HepG2 (cell line): ENCODE data around the gene SPON1. TPM values are rescaled to one million over a fixed set of nuclear protein-coding genes. Genes with fewer than 3 reads are reported as not detected.

ENCODE experiments used
- ATAC-seq: fragments of 200-7000 bp; cut with Tn5 transposase; 3 replicates; pipeline ENCODE4 v1.9.1; 2020; ENCODE audit warnings: mild to moderate bottlenecking, moderate library complexity
- BruUV-seq: library from RNA; stranded (reverse); fragments of 400-500 nt; replicated peaks from 2 replicates; lab custom pipeline; 2021; lab: Mats Ljungman, UMichigan
- CTCF ChIA-PET: fragments of 300-600 bp; formaldehyde crosslinking; extraction: SDS; loops from one replicate; lab custom pipeline; 2021; ENCODE audit warnings: low total read pairs, inconsistent platforms, low intra/inter-chr PET ratio; lab: Yijun Ruan, JAX
- POLR2A ChIA-PET: fragments of 350-600 bp; sonication (Branson Sonifier 250); formaldehyde crosslinking; loops from one replicate; lab custom pipeline; 2020; ENCODE audit warnings: antibody characterized with exemption, inconsistent platforms; lab: Yijun Ruan, JAX
- DNase-seq: peaks from one replicate; pipeline ENCODE4 v3.0.0-alpha.2; 2015; ENCODE audit warnings: low spot score
- FAIRE-seq: peaks from 3 replicates; lab custom pipeline; 2011; peaks lifted over from hg19 to GRCh38; lab: Jason Lieb, UNC
- H2AFZ ChIP-seq: one replicate; pipeline ENCODE4 v1.6.1; 2011; ENCODE audit warnings: low read length, inconsistent platforms
- H3K27ac ChIP-seq: fragments of 300-600 bp; 3 replicates; pipeline ENCODE4 v1.8.0; 2011; ENCODE audit warnings: mixed run types, mild to moderate bottlenecking, mixed read lengths, low read length, inconsistent platforms; ENCODE audit not compliant: insufficient read depth; ENCODE audit errors: extremely low read length
- H3K27me3 ChIP-seq, 2 experiments: fragments of 200-600 bp in 1 of 2; 2 replicates in 1 of 2; 3 replicates in 1 of 2; pipeline versions ENCODE4 v1.6.0 to v1.8.0; 2011; ENCODE audit warnings: low read length in 2 of 2, mild to moderate bottlenecking in 2 of 2, moderate library complexity in 2 of 2, inconsistent platforms in 1 of 2; ENCODE audit not compliant: insufficient read depth in 2 of 2, control insufficient read depth in 1 of 2
- H3K36me3 ChIP-seq, 2 experiments: fragments of 200-600 bp in 1 of 2; replicated peaks in 1 of 2; 2 replicates in 1 of 2; 3 replicates in 1 of 2; pipeline versions ENCODE4 v1.5.1 to v1.8.0; 2011; ENCODE audit warnings: low read length in 2 of 2, inconsistent platforms in 1 of 2; ENCODE audit not compliant: insufficient read depth in 2 of 2, control insufficient read depth in 1 of 2
- H3K4me1 ChIP-seq: 2 replicates; pipeline ENCODE4 v1.5.1; 2012; ENCODE audit warnings: low read length, inconsistent platforms; ENCODE audit not compliant: insufficient read depth
- H3K4me2 ChIP-seq: 2 replicates; pipeline ENCODE4 v1.6.0; 2011; ENCODE audit warnings: low read depth, low read length, inconsistent platforms
- H3K4me3 ChIP-seq, 3 experiments: fragments of 200-600 bp in 1 of 3; sonication (generic), shearing (Covaris generic) in 1 of 3; replicated peaks in 1 of 3; 2 replicates each; pipeline ENCODE4 v1.5.1; 2011 to 2016; ENCODE audit warnings: low read length in 3 of 3, inconsistent platforms in 2 of 3, low read depth in 2 of 3, mild to moderate bottlenecking in 2 of 3, control low read depth in 1 of 3, mixed read lengths in 1 of 3; ENCODE audit not compliant: insufficient read depth in 1 of 3
- H3K79me2 ChIP-seq: one replicate; pipeline ENCODE4 v1.6.1; 2011; ENCODE audit warnings: low read length, inconsistent platforms; ENCODE audit not compliant: insufficient read depth
- H3K9ac ChIP-seq: 2 replicates; pipeline ENCODE4 v1.6.0; 2011; ENCODE audit warnings: mild to moderate bottlenecking, low read depth, low read length, inconsistent platforms; ENCODE audit not compliant: insufficient read depth
- H3K9me3 ChIP-seq: 2 replicates; pipeline ENCODE4 v1.5.1; 2012; ENCODE audit warnings: mild to moderate bottlenecking, low read length
- H4K20me1 ChIP-seq: 2 replicates; pipeline ENCODE4 v1.6.0; 2011; ENCODE audit warnings: inconsistent platforms, mild to moderate bottlenecking, low read length, moderate library complexity; ENCODE audit not compliant: insufficient read depth
- AHR ChIP-seq: IDR thresholded peaks from 2 replicates; pipeline ENCODE4 v1.6.1; 2018; ENCODE audit warnings: missing genetic modification reagents, missing compliant biosample characterization
- HBP1 ChIP-seq: IDR thresholded peaks from 2 replicates; pipeline ENCODE4 v1.6.1; 2016; ENCODE audit warnings: low read depth, control low read depth
- HOXD1 ChIP-seq: sonication (generic); formaldehyde crosslinking; IDR thresholded peaks from 2 replicates; pipeline ENCODE4 v1.5.0; 2020; ENCODE audit warnings: missing genetic modification reagents
- IKZF1 ChIP-seq: fragments of 450-650 bp; IDR thresholded peaks from 2 replicates; pipeline ENCODE4 v1.7.1; 2016
- MIER2 ChIP-seq: IDR thresholded peaks from 2 replicates; pipeline ENCODE4 v1.6.1; 2016; ENCODE audit warnings: missing biosample characterization, missing genetic modification reagents
- MTF1 ChIP-seq: sonication (generic); formaldehyde crosslinking; IDR thresholded peaks from 2 replicates; pipeline ENCODE4 v1.5.0; 2020; ENCODE audit warnings: missing genetic modification reagents
- PCBP2 ChIP-seq: fragments of 200-400 bp; formaldehyde crosslinking; optimal IDR thresholded peaks from 2 replicates; pipeline ENCODE3; 2018; ENCODE audit warnings: low read length, low read depth; ENCODE audit not compliant: poor library complexity, severe bottlenecking
- RAD51 ChIP-seq: fragments of 450-650 bp; IDR thresholded peaks from 2 replicates; pipeline ENCODE4 v1.6.1; 2016; ENCODE audit warnings: borderline replicate concordance
- THAP11 ChIP-seq: IDR thresholded peaks from 2 replicates; pipeline ENCODE4 v1.6.1; 2016; ENCODE audit warnings: missing biosample characterization, missing genetic modification reagents
- ZFP36L1 ChIP-seq: sonication (generic); formaldehyde crosslinking; IDR thresholded peaks from 2 replicates; pipeline ENCODE4 v1.8.0; 2022; ENCODE audit warnings: mild to moderate bottlenecking, missing genetic modification reagents, moderate library complexity
- ZKSCAN5 ChIP-seq: sonication (generic); formaldehyde crosslinking; IDR thresholded peaks from 2 replicates; pipeline ENCODE4 v1.5.1; 2020; ENCODE audit warnings: mild to moderate bottlenecking, missing genetic modification reagents
- ZNF205 ChIP-seq: IDR thresholded peaks from 2 replicates; pipeline ENCODE4 v1.6.1; 2018; ENCODE audit warnings: missing biosample characterization, missing genetic modification reagents
- ZNF207 ChIP-seq: fragments of 450-650 bp; IDR thresholded peaks from 2 replicates; pipeline ENCODE4 v1.6.1; 2016; ENCODE audit warnings: antibody characterized with exemption, borderline replicate concordance
- ZNF274 ChIP-seq: sonication (generic); formaldehyde crosslinking; IDR thresholded peaks from 2 replicates; pipeline ENCODE4 v1.5.1; 2020; ENCODE audit warnings: mild to moderate bottlenecking, missing genetic modification reagents
- ZNF441 ChIP-seq: sonication (generic); formaldehyde crosslinking; IDR thresholded peaks from 2 replicates; pipeline ENCODE4 v1.7.0; 2021; ENCODE audit warnings: missing genetic modification reagents, borderline replicate concordance
- ZNF577 ChIP-seq: sonication (generic); formaldehyde crosslinking; IDR thresholded peaks from 2 replicates; pipeline ENCODE4 v1.4.0; 2020; ENCODE audit warnings: mild to moderate bottlenecking, low read depth, missing genetic modification reagents, borderline replicate concordance
- WGBS: methylation state at CpG from one replicate; pipeline ENCODE4 v1.1.6; 2017; ENCODE audit warnings: low lambda C conversion rate; 5-methylcytosine and 5-hydroxymethylcytosine counted together
- in situ Hi-C: cut with HindIII; loops from 2 replicates; pipeline ENCODE4 v1.10.0; 2017; ENCODE audit warnings: low pct_unique_long_range_greater_than_20kb; ENCODE audit not compliant: extremely low pct_ligation_motif_present
- intact Hi-C: fragments of 100-400 bp; cut with micrococcal nuclease; formaldehyde crosslinking; loops from one replicate; pipeline ENCODE4 v1.10.0; 2022; ENCODE audit not compliant: unreplicated experiment
- polyA plus RNA-seq, 8 experiments: library from polyadenylated mRNA; depleted of rRNA in 3 of 8; stranded (reverse) in 7 of 8; unstranded in 1 of 8; fragments of >200 nt; fragmentation: Illumina TruSeq in 4 of 8; extraction: Trizol in 4 of 8; gene quantifications; 2 replicates each; pipeline versions ENCODE4 v1.2.1 to v1.2.3, GENCODE V29; 2011 to 2016; ENCODE audit warnings: low read depth in 4 of 8, missing spikeins in 1 of 8, mixed read lengths in 1 of 8; ENCODE audit not compliant: insufficient read depth in 1 of 8
- total RNA-seq, 5 experiments: library from RNA; depleted of rRNA; stranded (reverse); fragments of >200 nt; fragmentation: Illumina TruSeq; extraction: Trizol; gene quantifications; 2 replicates each; pipeline ENCODE4 v1.2.3, GENCODE V29; 2016; ENCODE audit warnings: low read depth in 1 of 5
- TF ChIP-seq, protein P1 (sequence below): sonication (generic); formaldehyde crosslinking; IDR thresholded peaks from 2 replicates; pipeline ENCODE4 v1.4.0; 2020; ENCODE audit warnings: low read depth, mild to moderate bottlenecking, missing genetic modification reagents

Gene SPON1
- total and polyA plus RNA-seq, 2 of the 13 experiments (the other 11 are each of a cell fraction or from before 2014, with no cell fraction given): not detected

- H3K9me3 ChIP-seq: no peaks in the 10 kb centered on the region
- TF ChIP-seq HOXD1 (CRISPR knock-in tag): no peak
- no peak for TF ChIP-seq ZNF205 (CRISPR knock-in tag)
- no peak for TF ChIP-seq MTF1
- TF ChIP-seq IKZF1: no peak
- no peak for TF ChIP-seq RAD51
- TF ChIP-seq, protein P1, sequence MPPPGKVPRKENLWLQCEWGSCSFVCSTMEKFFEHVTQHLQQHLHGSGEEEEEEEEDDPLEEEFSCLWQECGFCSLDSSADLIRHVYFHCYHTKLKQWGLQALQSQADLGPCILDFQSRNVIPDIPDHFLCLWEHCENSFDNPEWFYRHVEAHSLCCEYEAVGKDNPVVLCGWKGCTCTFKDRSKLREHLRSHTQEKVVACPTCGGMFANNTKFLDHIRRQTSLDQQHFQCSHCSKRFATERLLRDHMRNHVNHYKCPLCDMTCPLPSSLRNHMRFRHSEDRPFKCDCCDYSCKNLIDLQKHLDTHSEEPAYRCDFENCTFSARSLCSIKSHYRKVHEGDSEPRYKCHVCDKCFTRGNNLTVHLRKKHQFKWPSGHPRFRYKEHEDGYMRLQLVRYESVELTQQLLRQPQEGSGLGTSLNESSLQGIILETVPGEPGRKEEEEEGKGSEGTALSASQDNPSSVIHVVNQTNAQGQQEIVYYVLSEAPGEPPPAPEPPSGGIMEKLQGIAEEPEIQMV (CRISPR knock-in tag): no peak
- no peak for TF ChIP-seq ZNF207
- TF ChIP-seq MIER2 (CRISPR knock-in tag): no peak
- TF ChIP-seq ZFP36L1 (CRISPR knock-in tag): no peak
- no peak for TF ChIP-seq ZKSCAN5
- TF ChIP-seq ZNF577 (CRISPR knock-in tag): no peak
- no peak for TF ChIP-seq ZNF441
- no peak for TF ChIP-seq HBP1 (CRISPR knock-in tag)
- no peak for TF ChIP-seq PCBP2
- TF ChIP-seq AHR: no peak
- no peak for TF ChIP-seq THAP11 (CRISPR knock-in tag)
- TF ChIP-seq ZNF274 (CRISPR knock-in tag): no peak
- H3K4me3 ChIP-seq: no peak overlapping the region
- H3K79me2 ChIP-seq: no peaks in the 10 kb centered on the region
- 17% methylated on average over 3 of the region's 3 CpGs for WGBS
- H3K4me2 ChIP-seq: no peak overlapping the region
- no peaks in the 10 kb centered on the region for H4K20me1 ChIP-seq
- intact Hi-C loops: no loop called here
- no peak overlapping the region for H3K27ac ChIP-seq
- no peaks in the 10 kb centered on the region for H3K36me3 ChIP-seq
- FAIRE-seq: no peak
- no peak for ATAC-seq
- ChIA-PET POLR2A (no interaction called here), CTCF (no interaction called here)
- no peaks in the 10 kb centered on the region for H3K4me1 ChIP-seq
- no peak overlapping the region for H3K9ac ChIP-seq
- no peaks in the 10 kb centered on the region for H3K27me3 ChIP-seq
- no peak for DNase-seq
- H2AFZ ChIP-seq: no peak overlapping the region
- no TSS peak for BruUV-seq
- in situ Hi-C loops: loop anchor here (10.0 kb wide), 1 partner anchor 176 kb away; the partner anchor contains the start of gene SPON1
Observed at GRCh38 chr11:14140991-14141390, 178.5 kb downstream of the SPON1 start.
